SU-DHL-6 (cell line): ENCODE data around the gene GOLPH3L.

Experiments
- H2AFZ ChIP-seq: fragments of 200-600 bp; sonication (generic); 2 replicates; pipeline ENCODE4 v1.6.1; 2014; ENCODE audit warnings: low read depth, mild to moderate bottlenecking, moderate library complexity, mixed read lengths, antibody characterized with exemption, low read length; ENCODE audit not compliant: severe bottlenecking
- H3F3A ChIP-seq: fragments of 200-600 bp; shearing (Covaris generic); 2 replicates; pipeline ENCODE4 v1.6.0; 2016; ENCODE audit warnings: antibody characterized with exemption, mild to moderate bottlenecking; ENCODE audit not compliant: insufficient read depth
- H3K27ac ChIP-seq: fragments of 200-600 bp; sonication (generic); 2 replicates; pipeline ENCODE4 v1.5.1; 2016; ENCODE audit warnings: low read depth, mild to moderate bottlenecking, low read length, moderate library complexity, mixed read lengths
- H3K27me3 ChIP-seq: fragments of 200-600 bp; sonication (generic), shearing (Covaris generic); 2 replicates; pipeline ENCODE4 v1.6.0; 2014; ENCODE audit warnings: mild to moderate bottlenecking, low read length
- H3K36me3 ChIP-seq: fragments of 200-600 bp; sonication (generic); 2 replicates; pipeline ENCODE4 v1.6.1; 2014; ENCODE audit warnings: mild to moderate bottlenecking, low read length, mixed read lengths
- H3K4me2 ChIP-seq: fragments of 300-600, 200-600 bp; shearing (Covaris generic), sonication (generic); 2 replicates; pipeline ENCODE4 v1.6.0; 2014; ENCODE audit warnings: low read length, low read depth, mild to moderate bottlenecking; ENCODE audit not compliant: poor library complexity, severe bottlenecking
- H3K4me3 ChIP-seq: fragments of 200-600 bp; sonication (generic); 2 replicates; pipeline ENCODE4 v1.5.1; 2014; ENCODE audit warnings: antibody characterized with exemption, low read length, mild to moderate bottlenecking, mixed read lengths; ENCODE audit not compliant: insufficient read depth, poor library complexity, severe bottlenecking
- H3K79me2 ChIP-seq: fragments of 200-600 bp; sonication (generic); 2 replicates; pipeline ENCODE4 v1.6.1; 2014; ENCODE audit warnings: mild to moderate bottlenecking, low read length, moderate library complexity; ENCODE audit not compliant: insufficient read depth
- H3K9ac ChIP-seq: fragments of 200-600 bp; sonication (generic); 2 replicates; pipeline ENCODE4 v1.7.0; 2014; ENCODE audit warnings: mild to moderate bottlenecking, low read length
- H3K9me2 ChIP-seq: fragments of 200-600 bp; sonication (generic); replicated peaks from 2 replicates; pipeline ENCODE4 v1.6.1; 2014; ENCODE audit warnings: low read length; ENCODE audit not compliant: insufficient read depth
- H3K9me3 ChIP-seq: fragments of 200-600 bp; sonication (generic); 2 replicates; pipeline ENCODE4 v1.6.1; 2014; ENCODE audit warnings: low read length, mixed read lengths; ENCODE audit not compliant: insufficient read depth
- H4K20me1 ChIP-seq: fragments of 200-600 bp; sonication (generic); 2 replicates; pipeline ENCODE4 v1.6.1; 2014; ENCODE audit warnings: low read depth, mild to moderate bottlenecking, antibody characterized with exemption, low read length, moderate library complexity, mixed read lengths
- EZH2phosphoT487 ChIP-seq: fragments of 200-600 bp; sonication (generic), shearing (Covaris generic); conservative IDR thresholded peaks from 2 replicates; pipeline ENCODE4 v1.6.1; 2018; ENCODE audit warnings: mild to moderate bottlenecking, antibody characterized with exemption, low read length, moderate library complexity, mixed read lengths
- TF ChIP-seq, protein P1 (sequence below): fragments of 200-600 bp; sonication (generic); IDR thresholded peaks from one replicate; pipeline ENCODE4 v1.5.1; 2017; ENCODE audit warnings: antibody characterized with exemption, mild to moderate bottlenecking, low read length, moderate library complexity; ENCODE audit not compliant: insufficient read depth, poor library complexity, severe bottlenecking

GOLPH3L gene

DNA sequence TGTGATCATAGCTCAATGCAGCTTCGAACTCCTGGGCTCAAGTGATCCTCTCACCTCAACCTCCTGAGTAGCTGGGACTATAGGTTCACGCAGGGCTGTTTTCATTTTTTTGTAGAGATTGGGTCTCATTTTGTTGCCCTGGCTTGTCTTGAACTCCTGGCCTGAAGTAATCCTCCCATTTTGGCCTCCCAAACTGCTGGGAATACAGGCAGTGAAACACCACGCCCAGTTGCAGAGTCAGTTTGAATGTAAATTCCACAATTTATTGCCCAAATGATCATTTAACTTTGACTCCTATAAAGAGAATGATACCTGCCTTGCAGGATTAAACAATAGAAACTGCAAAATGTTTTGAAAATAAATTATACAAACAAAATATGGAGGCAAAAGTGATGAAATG lies 10.7 kb downstream of the GOLPH3L start:
- Histone ChIP-seq H3K27me3 (no peaks in the 10 kb centered on the region), H4K20me1 (no peaks in the 10 kb centered on the region), H3K9ac (no peak overlapping the region), H3K4me3 (no peak overlapping the region), H3K79me2 (no peaks in the 10 kb centered on the region), H3K9me3 (no peaks in the 10 kb centered on the region), H3K36me3 (no peaks in the 10 kb centered on the region), H3F3A (no peaks in the 10 kb centered on the region), H3K27ac (no peak overlapping the region), H3K9me2 (no peaks in the 10 kb centered on the region), H3K4me2 (no peak overlapping the region), H2AFZ (no peak overlapping the region)
- TF ChIP-seq, protein P1, sequence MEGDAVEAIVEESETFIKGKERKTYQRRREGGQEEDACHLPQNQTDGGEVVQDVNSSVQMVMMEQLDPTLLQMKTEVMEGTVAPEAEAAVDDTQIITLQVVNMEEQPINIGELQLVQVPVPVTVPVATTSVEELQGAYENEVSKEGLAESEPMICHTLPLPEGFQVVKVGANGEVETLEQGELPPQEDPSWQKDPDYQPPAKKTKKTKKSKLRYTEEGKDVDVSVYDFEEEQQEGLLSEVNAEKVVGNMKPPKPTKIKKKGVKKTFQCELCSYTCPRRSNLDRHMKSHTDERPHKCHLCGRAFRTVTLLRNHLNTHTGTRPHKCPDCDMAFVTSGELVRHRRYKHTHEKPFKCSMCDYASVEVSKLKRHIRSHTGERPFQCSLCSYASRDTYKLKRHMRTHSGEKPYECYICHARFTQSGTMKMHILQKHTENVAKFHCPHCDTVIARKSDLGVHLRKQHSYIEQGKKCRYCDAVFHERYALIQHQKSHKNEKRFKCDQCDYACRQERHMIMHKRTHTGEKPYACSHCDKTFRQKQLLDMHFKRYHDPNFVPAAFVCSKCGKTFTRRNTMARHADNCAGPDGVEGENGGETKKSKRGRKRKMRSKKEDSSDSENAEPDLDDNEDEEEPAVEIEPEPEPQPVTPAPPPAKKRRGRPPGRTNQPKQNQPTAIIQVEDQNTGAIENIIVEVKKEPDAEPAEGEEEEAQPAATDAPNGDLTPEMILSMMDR: no peak
- no peak for TF ChIP-seq EZH2phosphoT487

DNA sequence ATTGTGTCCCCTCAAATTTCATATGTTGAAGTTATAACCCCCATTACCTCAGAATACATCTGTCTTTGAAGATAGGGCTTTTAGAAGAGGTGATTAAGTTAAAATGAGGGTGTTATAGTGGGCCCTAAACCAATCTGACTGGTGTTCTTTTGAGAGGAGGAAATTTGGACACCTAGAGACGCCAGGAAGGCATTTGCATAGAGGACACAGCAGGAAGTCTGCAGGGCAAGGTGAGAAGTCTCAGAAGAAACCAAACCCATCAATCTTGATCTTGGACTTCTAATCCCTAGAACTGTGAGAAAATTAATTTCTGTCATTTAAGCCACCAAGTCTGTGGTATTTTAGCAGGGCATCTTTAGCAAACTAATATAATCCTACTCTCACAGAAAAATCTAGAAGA lies 13.0 kb downstream of the GOLPH3L start:
- no peaks in the 10 kb centered on the region for H3K9me3 ChIP-seq
- no peak for TF ChIP-seq EZH2phosphoT487
- TF ChIP-seq, protein P1: no peak
- no peak overlapping the region for H3K9ac ChIP-seq
- H3K79me2 ChIP-seq: no peaks in the 10 kb centered on the region
- no peak overlapping the region for H3K4me3 ChIP-seq
- H2AFZ ChIP-seq: no peak overlapping the region
- no peak overlapping the region for H3K4me2 ChIP-seq
- no peaks in the 10 kb centered on the region for H3K27me3 ChIP-seq
- H4K20me1 ChIP-seq: no peaks in the 10 kb centered on the region
- no peak overlapping the region for H3K27ac ChIP-seq
- no peaks in the 10 kb centered on the region for H3K36me3 ChIP-seq
- H3K9me2 ChIP-seq: no peaks in the 10 kb centered on the region
- H3F3A ChIP-seq: 0 out of 2 replicates have a peak, but pooled peaks cover 2% of the 10 kb centered on the region

DNA sequence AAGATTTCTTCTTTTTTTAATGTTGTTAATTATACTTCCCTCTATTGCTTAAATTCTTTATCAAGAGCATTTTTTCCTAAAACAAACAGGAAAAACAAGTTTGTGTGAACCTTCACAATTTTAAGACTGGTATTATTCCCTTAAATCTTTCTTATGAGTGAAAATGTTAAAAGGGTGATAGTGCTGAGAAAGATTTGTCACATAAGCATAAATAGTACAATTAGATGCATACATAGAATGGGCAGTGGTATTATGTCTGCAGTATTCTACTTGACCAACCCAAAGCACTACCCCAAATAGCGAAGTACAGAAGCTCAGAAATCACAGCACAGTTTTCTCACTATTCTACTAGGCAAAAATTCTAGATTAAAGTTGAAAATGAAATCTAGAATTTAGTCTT lies 18.0 kb downstream of the GOLPH3L start:
- Histone ChIP-seq H3K27ac (no peak overlapping the region), H3F3A (0 out of 2 replicates have a peak, but pooled peaks cover 3% of the 10 kb centered on the region), H4K20me1 (no peaks in the 10 kb centered on the region), H3K4me2 (no peak overlapping the region), H3K9ac (no peak overlapping the region), H3K9me3 (no peaks in the 10 kb centered on the region), H3K36me3 (no peaks in the 10 kb centered on the region), H3K79me2 (no peaks in the 10 kb centered on the region), H3K9me2 (no peaks in the 10 kb centered on the region), H3K4me3 (no peak overlapping the region), H2AFZ (no peak overlapping the region), H3K27me3 (no peaks in the 10 kb centered on the region)
- TF ChIP-seq EZH2phosphoT487: no peak

DNA sequence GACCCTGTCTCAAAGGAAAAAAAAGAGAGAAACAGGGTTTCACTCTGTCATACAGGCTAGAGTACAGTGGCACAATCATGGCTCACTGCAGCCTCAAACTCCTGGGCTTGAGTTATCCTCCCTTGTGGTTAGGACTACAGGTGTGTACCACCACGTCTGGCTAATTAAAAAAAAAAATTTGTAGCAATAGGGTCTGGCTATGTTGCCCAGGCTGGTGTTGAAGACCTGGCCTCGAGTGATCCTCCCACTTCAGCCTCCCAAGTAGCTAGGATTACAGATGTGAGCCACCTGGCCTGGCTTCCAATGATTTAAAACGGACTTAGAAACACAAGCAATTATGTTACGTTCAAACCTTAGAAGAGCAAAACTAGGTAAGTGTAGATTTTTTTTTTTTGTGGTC lies 22.1 kb downstream of the GOLPH3L start:
- Histone ChIP-seq H3K27me3 (no peaks in the 10 kb centered on the region), H3K9me2 (no peaks in the 10 kb centered on the region), H3K36me3 (no peaks in the 10 kb centered on the region), H3K79me2 (no peaks in the 10 kb centered on the region), H2AFZ (no peak overlapping the region), H3K27ac (no peak overlapping the region), H4K20me1 (no peaks in the 10 kb centered on the region), H3K4me2 (no peak overlapping the region), H3K4me3 (no peak overlapping the region), H3K9ac (no peak overlapping the region), H3K9me3 (no peaks in the 10 kb centered on the region), H3F3A (peaks cover 3% of the 10 kb centered on the region; the same call in 1 of the 2 replicates)
- no peak for TF ChIP-seq EZH2phosphoT487
- TF ChIP-seq, protein P1: no peak
